Mesenteric fat pad (tissue), 1 donor: ENCODE results near the gene ZC3H7A. TPM values are rescaled to one million over a fixed set of nuclear protein-coding genes. Genes with fewer than 3 reads are reported as not detected.

Experiments
- DNase-seq: peaks from one replicate; pipeline ENCODE4 v3.0.0-alpha.2; 2020; ENCODE audit warnings: low spot score
- total RNA-seq: library from RNA; stranded (reverse); fragmentation: NEBNext Ultra II Directional; extraction: Animal tissue kit (Norgen Biotek cat#: 25700); gene quantifications from one replicate; pipeline ENCODE4 v1.2.1, GENCODE V29; 2021
- donor health status: DM: yes; HTN: yes; CAD: no.

The ZC3H7A gene
- total RNA-seq, 1 donor from 2014 or later, result 57.1 TPM

GRCh38 chr16:11780991-11781680, 15.9 kb downstream of the ZC3H7A start:
- DNase-seq, result no peak

GRCh38 chr16:11779074-11779473, 18.0 kb downstream of the ZC3H7A start:
- DNase-seq, result no peak

DNA sequence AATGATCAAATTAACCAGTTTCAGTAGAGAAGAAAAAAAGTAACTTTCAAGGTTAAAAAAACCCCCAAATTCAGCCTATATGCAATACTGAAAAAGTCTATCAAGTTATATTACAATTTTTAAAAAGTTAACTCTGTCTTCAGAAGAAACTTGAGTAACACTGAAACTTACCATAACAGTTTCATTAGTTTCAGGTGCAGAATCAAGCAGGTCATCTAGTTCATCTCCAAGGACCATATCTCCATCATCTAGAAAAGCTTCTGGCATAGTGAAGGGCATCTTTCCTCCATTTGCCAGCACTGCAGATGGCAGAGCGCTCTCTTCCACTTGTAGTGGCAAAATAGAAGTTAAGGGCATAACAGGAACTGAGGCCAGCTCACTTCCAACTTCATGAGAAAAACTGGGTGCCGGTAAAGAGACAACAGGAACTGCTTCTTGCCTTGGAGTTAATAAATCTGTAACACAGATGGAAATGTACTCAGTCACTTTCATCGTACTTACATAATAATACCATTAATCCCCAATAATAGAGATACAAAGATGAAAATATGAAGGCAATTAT, 22.9 kb downstream of the ZC3H7A start:
- no peak for DNase-seq

GRCh38 chr16:11768849-11769248, 28.2 kb downstream of the ZC3H7A start:
- no peak for DNase-seq

DNA sequence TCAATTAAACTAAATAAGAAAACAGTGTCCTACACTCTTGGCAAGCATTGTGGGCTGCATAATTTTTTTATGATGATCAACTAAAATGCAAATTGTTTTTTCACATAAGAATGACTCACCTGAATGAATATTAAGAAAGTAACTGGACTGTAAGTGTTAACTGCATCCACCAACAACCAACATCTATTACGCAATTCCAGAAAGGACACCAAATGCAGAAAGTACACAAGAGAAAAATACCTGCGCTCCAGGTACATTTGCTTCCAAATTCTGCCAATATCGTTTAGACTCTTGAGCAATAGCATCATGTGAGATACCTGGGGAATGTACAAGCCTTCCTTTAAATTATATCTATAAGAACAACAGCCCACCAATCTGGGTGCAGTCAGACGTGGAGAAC, 34.6 kb downstream of the ZC3H7A start:
- DNase-seq, result no peak

DNA sequence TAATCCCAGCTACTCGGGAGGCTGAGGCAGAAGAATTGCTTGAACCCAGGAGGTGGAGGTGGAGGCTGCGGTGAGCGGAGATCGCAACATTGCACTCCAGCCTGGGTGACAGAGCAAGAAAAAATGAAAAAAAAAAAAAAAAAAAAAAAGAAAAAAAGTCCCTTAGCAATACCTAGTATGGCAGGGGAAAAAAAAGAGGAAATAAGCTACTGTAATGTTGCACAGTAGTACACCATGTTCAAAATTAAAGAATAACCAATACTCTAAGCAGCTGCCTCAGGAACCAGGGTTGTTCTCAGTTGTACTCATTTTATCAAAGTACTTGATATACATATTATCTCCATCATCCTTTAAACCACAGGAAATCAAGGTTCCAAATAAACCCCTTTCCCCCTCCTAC, 37.1 kb downstream of the ZC3H7A start:
- DNase-seq, result no peak

DNA sequence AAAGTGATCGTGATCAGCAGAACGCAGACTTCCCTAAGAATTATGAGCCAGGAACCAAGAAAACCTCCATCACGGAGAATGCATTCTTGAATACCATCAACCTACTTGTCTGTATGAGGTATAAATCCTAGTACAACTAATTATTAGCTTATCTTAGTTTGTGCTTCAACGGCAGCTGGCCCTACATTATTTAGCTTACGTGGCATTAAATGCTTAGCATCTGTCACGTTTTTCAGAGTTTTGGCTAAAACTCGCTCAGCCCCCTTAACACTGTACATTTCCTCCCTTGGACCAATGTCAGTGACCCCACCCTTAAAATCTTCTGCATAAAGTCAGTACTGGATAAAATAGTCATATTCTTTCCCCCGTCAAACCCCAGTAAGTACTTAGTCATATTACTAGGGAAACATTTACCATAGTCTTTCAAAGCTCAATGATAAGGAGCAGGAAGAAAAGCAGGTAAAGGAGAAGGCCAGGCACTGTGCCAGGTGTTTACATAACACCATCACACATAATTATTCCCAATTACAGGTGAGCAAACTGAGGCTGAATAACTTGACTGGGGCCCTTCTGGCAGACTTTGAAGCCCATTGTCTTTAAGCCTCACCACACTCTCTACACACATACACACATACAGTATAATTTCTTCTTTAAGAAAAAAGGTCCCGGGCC, 37.8 kb downstream of the ZC3H7A start:
- DNase-seq, result no peak

DNA sequence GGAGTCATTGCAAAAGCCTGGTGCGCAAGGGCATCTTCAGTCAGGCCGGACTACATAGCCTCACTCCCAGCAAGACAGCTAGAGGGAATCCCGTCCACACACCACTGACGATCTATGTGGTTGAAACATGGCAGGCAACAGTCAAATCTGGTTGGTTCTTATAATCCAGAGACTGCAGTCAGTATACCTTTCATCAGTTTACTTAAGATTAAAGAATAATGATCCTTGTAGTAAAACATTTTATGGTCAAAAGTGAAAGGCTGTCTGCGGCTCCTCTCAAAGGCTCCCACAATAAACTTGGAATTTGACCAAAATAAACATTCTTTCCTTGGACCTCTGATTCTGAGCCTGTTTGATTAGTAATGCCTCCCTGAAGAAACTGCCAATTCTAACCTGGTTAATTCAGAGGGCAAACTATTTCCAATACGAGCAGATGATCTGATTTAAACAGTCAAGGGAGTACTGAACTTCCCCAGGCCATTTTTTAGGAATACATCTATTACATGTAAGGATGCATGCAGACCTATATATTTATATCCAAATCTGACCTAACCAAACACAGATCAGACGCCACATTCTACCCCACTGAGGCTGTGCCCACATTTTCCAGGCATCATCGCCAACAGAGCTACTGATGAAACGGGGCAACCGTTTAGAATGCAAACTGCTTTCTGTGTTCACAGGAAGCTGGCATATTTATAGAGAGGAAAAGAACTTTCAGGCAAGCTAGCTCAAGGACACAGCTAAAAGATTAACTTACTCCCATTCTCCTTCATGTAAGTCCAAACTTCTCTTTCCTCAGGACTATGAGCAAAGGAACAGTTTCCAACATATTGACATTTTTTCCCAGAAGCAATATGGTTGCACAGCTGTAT, 39.1 kb downstream of the ZC3H7A start:
- DNase-seq, result no peak

DNA sequence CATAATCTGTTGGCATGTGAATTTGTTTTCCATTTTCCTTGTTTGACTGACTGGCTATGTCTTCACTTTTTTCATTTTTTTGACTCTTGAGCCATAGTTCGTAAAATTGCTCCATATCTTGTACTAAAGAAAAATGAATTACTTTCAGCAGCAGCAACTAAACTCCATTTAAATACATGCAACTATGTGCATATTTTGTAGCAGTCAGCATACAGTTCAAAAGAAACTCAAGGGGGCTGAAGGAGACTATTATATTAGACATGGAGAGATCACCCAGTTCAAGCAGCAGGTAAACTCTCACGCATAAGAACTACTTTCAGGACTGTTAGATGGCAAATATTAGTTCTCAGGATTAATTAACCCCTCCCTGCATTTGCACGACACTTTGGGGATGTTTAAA, 40.8 kb downstream of the ZC3H7A start:
- DNase-seq, result no peak

- DNase-seq, result no peak
These were observed 41.9 kb downstream of the ZC3H7A start for GRCh38 chr16:11755022-11755760.

DNA sequence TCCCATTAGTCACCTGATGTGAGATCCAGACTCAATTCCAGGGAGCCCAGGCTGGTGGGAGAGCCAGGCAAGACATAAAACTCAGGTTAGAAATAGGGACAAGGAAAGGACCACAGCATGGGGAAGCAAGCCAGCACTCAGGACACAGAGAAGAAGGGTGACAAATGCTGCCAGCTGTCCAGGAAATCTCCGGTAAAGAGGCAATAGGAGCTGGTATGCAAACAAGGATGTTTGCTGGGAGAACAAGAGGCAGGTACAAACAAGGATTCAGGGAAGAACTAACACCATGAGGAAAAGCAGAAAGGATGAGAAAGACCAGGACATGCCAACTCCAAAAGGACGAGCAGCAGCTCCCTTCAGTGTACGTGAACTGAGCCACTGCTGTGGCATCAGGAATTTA, 44.2 kb downstream of the ZC3H7A start:
- no peak for DNase-seq

GRCh38 chr16:11750056-11750455, 47.0 kb downstream of the ZC3H7A start:
- no peak for DNase-seq

- no peak for DNase-seq
These were observed 48.4 kb downstream of the ZC3H7A start for GRCh38 chr16:11748404-11749254.

DNA sequence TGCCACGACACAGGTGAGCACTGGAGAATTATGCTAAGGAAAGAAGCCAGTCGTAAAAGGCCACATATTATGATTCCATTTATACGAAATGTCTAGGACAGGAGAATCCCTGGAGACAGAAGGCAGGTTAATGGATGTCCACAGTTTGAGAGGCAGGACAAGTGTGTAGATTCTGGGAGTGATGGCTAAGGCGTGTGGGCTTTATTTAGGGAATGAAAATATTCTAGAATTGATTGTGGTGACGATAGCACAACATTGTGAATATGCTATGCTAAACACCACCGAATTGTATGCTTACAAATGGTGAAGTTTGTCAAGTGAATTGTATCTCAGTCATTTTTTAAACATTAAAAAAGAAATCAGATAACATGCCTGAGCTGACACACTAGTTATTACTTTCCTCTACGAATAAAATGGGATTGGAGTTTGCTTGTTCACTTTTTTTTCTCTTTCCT, 49.1 kb downstream of the ZC3H7A start:
- no peak for DNase-seq

- DNase-seq, result no peak
These were observed 53.0 kb downstream of the ZC3H7A start for GRCh38 chr16:11744075-11744470.

DNA sequence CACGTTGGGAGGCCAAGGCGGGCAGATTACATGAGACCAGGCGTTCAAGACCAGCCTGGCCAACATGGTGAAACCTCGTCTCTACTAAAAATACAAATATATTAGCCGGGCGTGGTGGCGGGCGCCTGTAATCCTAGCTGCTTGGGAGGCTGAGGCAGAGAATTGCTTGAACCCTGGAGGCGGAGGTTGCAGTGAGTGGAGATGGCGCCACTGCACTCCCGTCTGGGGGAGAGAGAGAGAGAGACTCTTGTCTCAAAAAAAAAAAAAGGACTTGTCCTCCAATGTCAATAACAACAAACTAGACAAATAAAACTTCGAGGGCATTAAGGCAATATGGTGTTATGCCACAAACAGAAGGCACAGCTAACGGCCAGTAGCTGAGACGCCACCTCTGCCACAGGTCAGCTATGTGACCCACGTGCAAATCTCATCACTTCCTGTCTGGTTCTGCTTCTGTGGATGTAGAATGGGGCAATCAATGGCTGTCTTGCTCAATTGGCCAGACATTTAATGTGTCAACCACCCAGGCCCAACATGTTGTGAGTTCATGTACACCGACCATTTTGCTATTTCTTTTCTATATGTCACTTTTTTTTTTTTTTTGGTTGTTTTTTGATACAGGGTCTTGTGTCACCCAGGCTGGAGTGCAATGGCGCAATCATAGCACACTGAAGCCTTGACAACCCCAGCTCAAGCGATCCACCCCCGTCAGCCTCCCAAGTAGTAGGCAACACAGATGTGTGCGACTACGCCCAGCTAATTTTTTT, 53.6 kb downstream of the ZC3H7A start:
- DNase-seq, result no peak

DNA sequence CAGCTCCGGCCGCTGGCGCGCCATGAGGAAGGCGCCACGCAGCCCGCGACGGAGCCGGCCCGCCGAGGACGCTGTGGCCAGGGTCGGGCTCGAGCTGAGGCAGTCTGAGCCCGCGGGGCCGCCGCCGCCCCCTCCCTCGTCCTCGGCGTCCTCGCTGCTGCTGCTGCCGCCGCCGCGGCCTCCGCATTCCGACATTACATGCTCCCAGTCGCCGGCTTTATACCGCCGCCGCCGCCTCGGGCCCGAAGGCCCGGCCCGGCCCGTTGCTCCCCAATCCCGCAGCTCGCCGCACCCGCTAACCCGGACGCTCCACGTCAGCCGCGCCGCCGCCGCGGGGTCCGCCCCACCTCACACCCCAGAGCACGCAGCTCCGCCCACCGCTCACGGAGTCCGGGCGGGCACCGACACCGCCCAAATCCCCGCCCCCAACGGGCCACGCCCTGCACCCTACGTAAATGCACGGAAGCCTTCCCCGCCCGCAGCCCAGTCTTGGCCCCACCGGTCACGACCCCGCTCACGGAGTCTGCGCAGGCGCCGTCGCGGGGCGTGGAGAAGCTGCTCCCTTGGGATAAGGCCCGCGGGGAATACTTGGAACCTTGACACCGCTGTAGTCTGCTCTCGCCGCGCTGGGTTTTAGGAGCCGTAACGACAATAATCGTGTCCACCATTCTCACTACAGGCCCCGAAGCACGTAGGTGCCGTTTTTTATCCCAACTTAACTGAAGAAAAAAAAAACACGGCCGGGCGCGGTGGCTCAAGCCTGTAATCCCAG, 54.3 kb downstream of the ZC3H7A start, which contains the start of gene TXNDC11:
Gene TXNDC11 (minus strand): TSS at position 322 of the 772 bp plus-strand sequence. CDS start 127 bp downstream, at position 195.
- DNase-seq, result peak; percentile 100

GRCh38 chr16:11742093-11742535, 54.9 kb downstream of the ZC3H7A start:
- no peak for DNase-seq
